DOHH2 (cell line): ENCODE measurements around the gene TSPAN14.

Experiments used
- EZH2phosphoT487 ChIP-seq: fragments of 200-600 bp; sonication (generic); IDR thresholded peaks from 2 replicates; pipeline ENCODE4 v1.6.1; 2017; ENCODE audit warnings: borderline replicate concordance, mild to moderate bottlenecking, antibody characterized with exemption, low read length, moderate library complexity, mixed read lengths
- TF ChIP-seq, protein P1 (sequence below): fragments of 200-600 bp; sonication (generic); IDR thresholded peaks from one replicate; pipeline ENCODE4 v1.5.1; 2014; ENCODE audit warnings: antibody characterized with exemption, mild to moderate bottlenecking, low read depth, low read length; ENCODE audit not compliant: poor library complexity, severe bottlenecking

DNA sequence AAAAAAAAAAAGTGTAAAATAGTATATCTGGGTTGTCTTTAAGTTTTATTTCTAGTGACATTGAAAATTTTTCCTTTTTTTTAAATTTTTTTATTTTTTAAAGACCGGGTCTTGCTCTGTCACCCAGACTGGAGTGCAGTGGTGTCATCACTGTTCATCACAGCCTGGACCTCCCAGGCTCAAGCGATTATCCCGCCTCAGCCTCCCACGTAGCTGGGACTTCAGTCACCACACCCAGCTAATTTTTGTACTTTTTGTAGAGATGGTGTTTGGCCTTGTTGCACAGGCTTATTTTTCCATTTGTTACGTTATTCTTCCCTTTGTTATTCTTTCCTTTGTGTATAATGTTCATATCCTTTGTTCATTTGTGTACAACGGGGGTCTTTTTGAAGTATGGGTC is 30.1 kb downstream of the TSPAN14 start:
- TF ChIP-seq, protein P1, sequence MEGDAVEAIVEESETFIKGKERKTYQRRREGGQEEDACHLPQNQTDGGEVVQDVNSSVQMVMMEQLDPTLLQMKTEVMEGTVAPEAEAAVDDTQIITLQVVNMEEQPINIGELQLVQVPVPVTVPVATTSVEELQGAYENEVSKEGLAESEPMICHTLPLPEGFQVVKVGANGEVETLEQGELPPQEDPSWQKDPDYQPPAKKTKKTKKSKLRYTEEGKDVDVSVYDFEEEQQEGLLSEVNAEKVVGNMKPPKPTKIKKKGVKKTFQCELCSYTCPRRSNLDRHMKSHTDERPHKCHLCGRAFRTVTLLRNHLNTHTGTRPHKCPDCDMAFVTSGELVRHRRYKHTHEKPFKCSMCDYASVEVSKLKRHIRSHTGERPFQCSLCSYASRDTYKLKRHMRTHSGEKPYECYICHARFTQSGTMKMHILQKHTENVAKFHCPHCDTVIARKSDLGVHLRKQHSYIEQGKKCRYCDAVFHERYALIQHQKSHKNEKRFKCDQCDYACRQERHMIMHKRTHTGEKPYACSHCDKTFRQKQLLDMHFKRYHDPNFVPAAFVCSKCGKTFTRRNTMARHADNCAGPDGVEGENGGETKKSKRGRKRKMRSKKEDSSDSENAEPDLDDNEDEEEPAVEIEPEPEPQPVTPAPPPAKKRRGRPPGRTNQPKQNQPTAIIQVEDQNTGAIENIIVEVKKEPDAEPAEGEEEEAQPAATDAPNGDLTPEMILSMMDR = no peak
- TF ChIP-seq EZH2phosphoT487 = no peak
